Neutrophil (primary cell): Measurements from ENCODE around the gene GJC1.

Source experiments
- H3K27ac ChIP-seq: fragments of 200-600 bp; sonication (generic); 2 replicates; pipeline ENCODE4 v1.5.1; 2016; ENCODE audit warnings: mild to moderate bottlenecking, moderate library complexity
- H3K27me3 ChIP-seq: fragments of 200-600 bp; sonication (generic); 2 replicates; pipeline ENCODE4 v1.6.0; 2016; ENCODE audit warnings: mild to moderate bottlenecking
- H3K36me3 ChIP-seq: fragments of 200-600 bp; sonication (generic); 2 replicates; pipeline ENCODE4 v1.5.1; 2017
- H3K4me1 ChIP-seq, 2 experiments: fragments of 200-600 bp in 1 of 2; sonication (generic) in 1 of 2; 1 replicate in 1 of 2; 2 replicates in 1 of 2; pipeline versions ENCODE4 v1.5.1 to v1.6.1; 2013 to 2016; ENCODE audit warnings: low read depth in 1 of 2, low read length in 1 of 2, mild to moderate bottlenecking in 1 of 2, moderate library complexity in 1 of 2; ENCODE audit not compliant: control insufficient read depth in 1 of 2, insufficient read depth in 1 of 2
- H3K4me3 ChIP-seq, 2 experiments: fragments of 200-600 bp in 1 of 2; sonication (generic) in 1 of 2; 1 replicate in 1 of 2; 2 replicates in 1 of 2; pipeline ENCODE4 v1.5.1; 2013 to 2016; ENCODE audit warnings: low read depth in 1 of 2, low read length in 1 of 2, mild to moderate bottlenecking in 1 of 2, moderate library complexity in 1 of 2
- H3K9me3 ChIP-seq: fragments of 200-600 bp; sonication (generic); 2 replicates; pipeline ENCODE4 v1.5.1; 2016
- TF ChIP-seq, protein P1 (sequence below): fragments of 200-600 bp; sonication (generic); IDR thresholded peaks from 2 replicates; pipeline ENCODE4 v1.5.1; 2016; ENCODE audit warnings: antibody characterized with exemption

Gene GJC1

DNA sequence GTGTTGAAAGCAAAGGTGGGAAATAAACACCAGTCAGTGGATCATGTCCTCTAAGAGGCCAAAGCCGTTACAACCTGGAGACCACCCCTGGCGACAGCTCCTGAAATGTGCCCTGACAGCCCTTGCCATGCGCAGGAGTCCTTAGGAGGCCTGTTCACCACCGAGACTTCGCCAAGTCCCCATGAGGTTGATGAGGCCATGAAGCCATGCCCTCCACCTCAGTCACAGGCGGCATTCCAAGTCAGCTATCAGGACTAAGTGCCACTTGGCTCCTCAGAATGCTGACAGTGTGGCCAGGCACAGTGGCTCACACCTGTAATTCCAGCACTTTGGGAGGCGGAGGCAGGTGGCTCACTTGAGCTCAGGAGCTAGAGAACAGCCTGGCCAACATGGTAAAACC, 44.2 kb downstream of the GJC1 start:
- Histone ChIP-seq H3K4me3 (no peak overlapping the region), H3K9me3 (no peaks in the 10 kb centered on the region), H3K4me1 (no peaks in the 10 kb centered on the region), H3K27me3 (peaks cover 11% of the 10 kb centered on the region), H3K27ac (no peak overlapping the region), H3K36me3 (no peaks in the 10 kb centered on the region)
- TF ChIP-seq, protein P1, sequence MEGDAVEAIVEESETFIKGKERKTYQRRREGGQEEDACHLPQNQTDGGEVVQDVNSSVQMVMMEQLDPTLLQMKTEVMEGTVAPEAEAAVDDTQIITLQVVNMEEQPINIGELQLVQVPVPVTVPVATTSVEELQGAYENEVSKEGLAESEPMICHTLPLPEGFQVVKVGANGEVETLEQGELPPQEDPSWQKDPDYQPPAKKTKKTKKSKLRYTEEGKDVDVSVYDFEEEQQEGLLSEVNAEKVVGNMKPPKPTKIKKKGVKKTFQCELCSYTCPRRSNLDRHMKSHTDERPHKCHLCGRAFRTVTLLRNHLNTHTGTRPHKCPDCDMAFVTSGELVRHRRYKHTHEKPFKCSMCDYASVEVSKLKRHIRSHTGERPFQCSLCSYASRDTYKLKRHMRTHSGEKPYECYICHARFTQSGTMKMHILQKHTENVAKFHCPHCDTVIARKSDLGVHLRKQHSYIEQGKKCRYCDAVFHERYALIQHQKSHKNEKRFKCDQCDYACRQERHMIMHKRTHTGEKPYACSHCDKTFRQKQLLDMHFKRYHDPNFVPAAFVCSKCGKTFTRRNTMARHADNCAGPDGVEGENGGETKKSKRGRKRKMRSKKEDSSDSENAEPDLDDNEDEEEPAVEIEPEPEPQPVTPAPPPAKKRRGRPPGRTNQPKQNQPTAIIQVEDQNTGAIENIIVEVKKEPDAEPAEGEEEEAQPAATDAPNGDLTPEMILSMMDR, result no peak

DNA sequence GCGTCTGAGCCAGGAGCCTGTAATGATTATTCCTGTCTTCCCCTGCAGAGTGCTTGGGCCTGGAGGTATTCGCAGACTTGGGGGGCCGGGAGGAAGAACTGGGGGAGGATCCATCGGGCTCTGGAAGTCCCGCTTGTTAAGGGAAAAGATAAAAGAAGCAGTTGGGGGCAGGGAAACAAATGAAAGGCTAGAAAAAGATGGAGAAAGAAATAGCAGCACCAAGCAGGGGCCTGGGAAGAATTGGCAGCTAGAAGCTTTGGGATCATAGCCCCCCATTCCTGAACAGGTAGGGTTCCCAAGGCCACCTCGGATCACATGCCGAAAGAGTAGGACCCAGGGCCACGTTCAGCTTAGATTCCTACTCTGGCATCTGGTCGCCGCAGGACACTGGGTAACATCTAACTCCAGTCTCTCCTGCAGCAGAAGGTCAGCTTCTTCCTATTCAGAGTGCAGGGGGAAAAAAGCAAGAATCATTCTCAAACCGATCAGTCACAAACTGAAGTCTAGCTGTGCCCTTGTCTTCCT, 47.7 kb downstream of the GJC1 start:
- H3K27me3 ChIP-seq, result peaks cover 41% of the 10 kb centered on the region
- TF ChIP-seq, protein P1, result no peak
- H3K36me3 ChIP-seq, result no peaks in the 10 kb centered on the region
- peaks cover 0 to 11% of the 10 kb centered on the region in 2 experiments for H3K4me1 ChIP-seq
- H3K4me3 ChIP-seq, result no peak overlapping the region
- no peak overlapping the region for H3K27ac ChIP-seq
- H3K9me3 ChIP-seq, result no peaks in the 10 kb centered on the region

DNA sequence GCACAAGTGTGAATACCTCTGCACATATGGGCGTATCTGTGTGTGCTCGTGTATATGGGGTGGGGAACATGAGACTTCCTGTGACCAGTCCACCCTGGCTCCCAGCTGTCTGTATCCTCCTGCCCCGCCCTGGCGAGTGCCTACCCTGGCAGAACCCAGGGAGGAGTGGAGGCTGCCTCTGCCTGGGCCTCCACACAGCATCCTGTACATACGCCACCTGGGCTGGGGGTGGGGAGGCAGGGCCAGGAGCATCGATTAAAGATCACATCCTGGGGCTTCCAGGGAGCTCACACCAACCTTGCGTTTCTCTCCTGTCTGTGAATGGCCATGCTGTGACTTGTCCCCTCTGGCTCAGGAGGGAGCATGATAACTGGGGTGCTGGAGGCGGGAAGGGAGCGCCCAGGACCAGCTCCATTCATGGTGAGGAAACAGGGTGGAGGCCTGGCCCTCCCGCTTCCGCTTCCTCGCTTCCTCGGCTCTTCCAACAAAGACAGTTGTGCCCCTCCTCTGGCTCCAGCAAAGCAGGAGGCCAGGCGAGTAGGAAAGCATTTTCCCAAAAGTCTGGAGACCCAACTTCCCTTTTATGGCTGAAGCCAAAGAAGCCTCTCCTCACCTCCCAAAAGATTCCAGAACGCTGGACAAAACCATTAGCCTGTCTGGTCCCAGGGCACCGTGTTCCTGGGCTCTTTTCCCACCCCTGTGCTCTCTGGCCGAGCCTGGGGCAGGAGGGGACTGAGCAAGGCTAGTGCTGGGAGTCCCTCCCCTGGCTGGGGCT, 48.3 kb downstream of the GJC1 start:
- Histone ChIP-seq H3K4me1 (peaks cover 0 to 11% of the 10 kb centered on the region in 2 experiments), H3K9me3 (no peaks in the 10 kb centered on the region), H3K27ac (no peak overlapping the region), H3K36me3 (no peaks in the 10 kb centered on the region), H3K4me3 (no peak overlapping the region), H3K27me3 (peaks cover 48% of the 10 kb centered on the region)
- TF ChIP-seq, protein P1, result no peak

DNA sequence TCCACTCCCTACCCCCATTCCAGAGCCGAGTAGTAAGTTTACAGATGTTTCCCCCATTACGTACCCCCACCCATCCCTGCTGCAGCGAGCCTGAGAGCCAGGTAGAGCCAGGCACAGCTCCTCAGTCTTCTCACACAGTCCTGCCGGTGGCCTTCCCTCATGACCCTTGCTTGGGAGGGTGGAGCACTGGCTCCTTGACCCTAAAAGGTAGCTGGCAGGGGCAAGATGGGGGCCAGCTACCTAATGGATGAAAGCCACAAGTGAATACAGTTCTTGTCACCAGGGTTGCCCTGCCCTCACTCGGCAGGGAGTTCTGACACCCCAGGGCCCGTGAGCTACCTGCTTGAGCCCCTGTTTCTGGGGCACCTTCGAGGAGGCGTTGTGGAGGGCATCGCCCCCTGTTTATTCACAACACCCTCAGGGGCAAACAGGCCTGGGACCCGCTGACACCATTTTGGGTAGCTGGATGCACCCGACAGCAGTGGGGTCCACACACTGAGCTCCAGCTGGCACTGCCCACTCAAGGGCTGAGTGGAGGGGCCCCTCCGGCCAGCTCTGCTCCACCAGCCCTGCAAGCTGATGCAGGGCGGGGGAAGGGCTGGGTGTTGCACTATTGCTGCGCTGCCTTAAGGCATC, 49.1 kb downstream of the GJC1 start:
- H3K27ac ChIP-seq, result no peak overlapping the region
- TF ChIP-seq, protein P1, result no peak
- peaks cover 56% of the 10 kb centered on the region for H3K27me3 ChIP-seq
- H3K36me3 ChIP-seq, result no peaks in the 10 kb centered on the region
- no peak overlapping the region for H3K4me3 ChIP-seq
- peaks cover 4 to 15% of the 10 kb centered on the region in 2 experiments for H3K4me1 ChIP-seq
- H3K9me3 ChIP-seq, result no peaks in the 10 kb centered on the region

DNA sequence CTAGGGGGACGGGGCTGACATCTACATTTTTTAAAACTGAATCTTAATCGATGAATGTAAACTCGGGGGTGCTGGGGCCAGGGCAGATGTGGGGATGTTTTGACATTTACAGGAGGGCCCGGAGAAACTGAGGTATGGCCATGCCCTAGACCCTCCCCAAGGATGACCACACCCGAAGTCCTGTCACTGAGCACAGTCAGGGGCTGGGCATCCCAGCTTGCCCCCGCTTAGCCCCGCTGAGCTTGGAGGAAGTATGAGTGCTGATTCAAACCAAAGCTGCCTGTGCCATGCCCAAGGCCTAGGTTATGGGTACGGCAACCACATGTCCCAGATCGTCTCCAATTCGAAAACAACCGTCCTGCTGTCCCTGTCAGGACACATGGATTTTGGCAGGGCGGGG, 49.9 kb downstream of the GJC1 start:
- H3K4me1 ChIP-seq, result peaks cover 11 to 23% of the 10 kb centered on the region in 2 experiments
- no peaks in the 10 kb centered on the region for H3K9me3 ChIP-seq
- H3K27ac ChIP-seq, result no peak overlapping the region
- no peaks in the 10 kb centered on the region for H3K36me3 ChIP-seq
- H3K4me3 ChIP-seq, result no peak overlapping the region
- TF ChIP-seq, protein P1, result no peak
- H3K27me3 ChIP-seq, result peaks cover 63% of the 10 kb centered on the region
